GM23338 (cell line): ENCODE measurements around the gene PPME1. TPM values are rescaled to one million over a fixed set of nuclear protein-coding genes. Genes with fewer than 3 reads are reported as not detected.

Source experiments
- ATAC-seq: fragments of 200-7000 bp; cut with Tn5 transposase; 3 replicates; pipeline ENCODE4 v1.9.1; 2020
- DNase-seq: peaks from one replicate; pipeline ENCODE4 v3.0.0-alpha.2; 2015; ENCODE audit warnings: low spot score
- H2AFZ ChIP-seq: fragments of 200-600 bp; sonication (generic); 2 replicates; pipeline ENCODE4 v1.8.0; 2016; ENCODE audit warnings: antibody characterized with exemption, mild to moderate bottlenecking, moderate library complexity
- H3F3A ChIP-seq: fragments of 200-600 bp; sonication (generic); replicated peaks from 2 replicates; pipeline ENCODE4 v1.8.0; 2017; ENCODE audit warnings: antibody characterized with exemption, mixed run types, low read depth
- H3K27ac ChIP-seq: fragments of 200-600 bp; sonication (generic); 2 replicates; pipeline ENCODE4 v1.6.1; 2016; ENCODE audit warnings: low read depth
- H3K27me3 ChIP-seq: fragments of 200-600 bp; sonication (generic); 2 replicates; pipeline ENCODE4 v1.8.0; 2016; ENCODE audit warnings: mild to moderate bottlenecking, mixed run types, moderate library complexity; ENCODE audit not compliant: insufficient read depth
- H3K36me3 ChIP-seq: fragments of 200-600 bp; sonication (generic); 2 replicates; pipeline ENCODE4 v1.8.0; 2016; ENCODE audit warnings: mild to moderate bottlenecking; ENCODE audit not compliant: insufficient read depth
- H3K4me1 ChIP-seq: fragments of 200-600 bp; sonication (generic); 2 replicates; pipeline ENCODE4 v1.8.0; 2016; ENCODE audit warnings: mild to moderate bottlenecking, moderate library complexity; ENCODE audit not compliant: insufficient read depth
- H3K4me2 ChIP-seq: fragments of 200-600 bp; sonication (generic); 2 replicates; pipeline ENCODE4 v1.7.1; 2017; ENCODE audit warnings: mixed run types
- H3K4me3 ChIP-seq: fragments of 200-600 bp; sonication (generic); 2 replicates; pipeline ENCODE4 v1.6.1; 2016; ENCODE audit warnings: mixed run types
- H3K79me2 ChIP-seq: fragments of 200-600 bp; sonication (generic); replicated peaks from 2 replicates; pipeline ENCODE4 v1.8.0; 2017; ENCODE audit warnings: mild to moderate bottlenecking; ENCODE audit not compliant: insufficient read depth
- H3K9me2 ChIP-seq: fragments of 200-600 bp; sonication (generic); 2 replicates; pipeline ENCODE4 v1.8.0; 2017; ENCODE audit not compliant: insufficient read depth
- H4K20me1 ChIP-seq: fragments of 200-600 bp; sonication (generic); replicated peaks from 2 replicates; pipeline ENCODE4 v1.8.0; 2017; ENCODE audit warnings: mild to moderate bottlenecking; ENCODE audit not compliant: insufficient read depth
- H3K27ac Mint-ChIP-seq: 2 replicates; pipeline ENCODE4 v1.8.0; 2020; ENCODE audit warnings: inconsistent platforms, mild to moderate bottlenecking, moderate library complexity, mixed read lengths
- H3K27me3 Mint-ChIP-seq: 3 replicates; pipeline ENCODE4 v1.8.0; 2022; ENCODE audit warnings: low read depth, mild to moderate bottlenecking, moderate library complexity, mixed read lengths, inconsistent platforms; ENCODE audit not compliant: insufficient read depth, poor library complexity
- H3K36me3 Mint-ChIP-seq: 3 replicates; pipeline ENCODE4 v1.8.0; 2021; ENCODE audit warnings: low read depth, mild to moderate bottlenecking, inconsistent platforms, moderate library complexity, mixed read lengths
- H3K4me1 Mint-ChIP-seq: 3 replicates; pipeline ENCODE4 v1.8.0; 2020; ENCODE audit warnings: mild to moderate bottlenecking, inconsistent platforms, mixed read lengths
- H3K4me3 Mint-ChIP-seq: 3 replicates; pipeline ENCODE4 v1.8.0; 2021; ENCODE audit warnings: moderate library complexity, mild to moderate bottlenecking, inconsistent platforms, mixed read lengths
- H3K9me3 Mint-ChIP-seq: 3 replicates; pipeline ENCODE4 v1.8.0; 2020; ENCODE audit warnings: moderate library complexity, mild to moderate bottlenecking, inconsistent platforms, mixed read lengths
- CREB1 ChIP-seq: fragments of 250-450 bp; sonication (Bioruptor Pico); IDR thresholded peaks from 2 replicates; pipeline ENCODE4 v1.5.0; 2020; ENCODE audit warnings: low read depth, mild to moderate bottlenecking, moderate library complexity
- CTCF ChIP-seq, 2 experiments: fragments of 200-600 bp in 1 of 2; sonication (generic) in 1 of 2; conservative IDR thresholded peaks; 2 replicates each; pipeline versions ENCODE4 v1.5.1 to v1.6.1; 2016 to 2017; ENCODE audit warnings: antibody characterized with exemption in 2 of 2, low read depth in 2 of 2, mild to moderate bottlenecking in 2 of 2, moderate library complexity in 1 of 2
- EZH2 ChIP-seq: fragments of 200-600 bp; sonication (generic); IDR thresholded peaks from one replicate; pipeline ENCODE4 v1.8.0; 2017; ENCODE audit warnings: antibody characterized with exemption, mild to moderate bottlenecking, low read depth; ENCODE audit not compliant: unreplicated experiment
- EZH2phosphoT487 ChIP-seq: fragments of 200-600 bp; sonication (generic); IDR thresholded peaks from one replicate; pipeline ENCODE4 v1.8.1; 2018; ENCODE audit warnings: antibody characterized with exemption; ENCODE audit not compliant: unreplicated experiment
- JUNB ChIP-seq: IDR thresholded peaks from one replicate; pipeline ENCODE4 v1.6.1; 2016; ENCODE audit warnings: antibody characterized with exemption; ENCODE audit not compliant: unreplicated experiment
- NANOG ChIP-seq: IDR thresholded peaks from 2 replicates; pipeline ENCODE4 v1.6.1; 2016; ENCODE audit warnings: antibody characterized with exemption, borderline replicate concordance
- STAT1 ChIP-seq: IDR thresholded peaks from one replicate; pipeline ENCODE4 v1.6.1; 2016; ENCODE audit warnings: antibody characterized with exemption; ENCODE audit not compliant: unreplicated experiment
- ZNF114 ChIP-seq: fragments of 250-450 bp; sonication (Bioruptor Pico); IDR thresholded peaks from 2 replicates; pipeline ENCODE4 v1.5.0; 2020; ENCODE audit warnings: mild to moderate bottlenecking, moderate library complexity
- ZNF331 ChIP-seq: fragments of 250-450 bp; sonication (Bioruptor Pico); IDR thresholded peaks from 2 replicates; pipeline ENCODE4 v1.5.0; 2020; ENCODE audit warnings: low read depth, mild to moderate bottlenecking, moderate library complexity
- ZNF462 ChIP-seq: fragments of 250-450 bp; sonication (Bioruptor Pico); IDR thresholded peaks from 2 replicates; pipeline ENCODE4 v1.5.0; 2020; ENCODE audit warnings: mild to moderate bottlenecking, moderate library complexity
- polyA plus RNA-seq: library from polyadenylated mRNA; unstranded; fragments of >200 nt; fragmentation: Nextera tagmentation; extraction: Ambion mirVana; gene quantifications from 2 replicates; pipeline ENCODE4 v1.2.1, GENCODE V29; 2016
- total RNA-seq: library from RNA; depleted of rRNA; stranded (reverse); fragments of >200 nt; shearing (Covaris generic); gene quantifications from 2 replicates; pipeline ENCODE4 v1.2.3, GENCODE V29; 2014
- TF ChIP-seq, protein P1 (sequence below): IDR thresholded peaks from 2 replicates; pipeline ENCODE4 v1.6.1; 2016; ENCODE audit warnings: antibody characterized with exemption

PPME1 gene
- total and polyA plus RNA-seq, 2 experiments from 2014 or later, result 32.1 to 37.2 TPM

DNA sequence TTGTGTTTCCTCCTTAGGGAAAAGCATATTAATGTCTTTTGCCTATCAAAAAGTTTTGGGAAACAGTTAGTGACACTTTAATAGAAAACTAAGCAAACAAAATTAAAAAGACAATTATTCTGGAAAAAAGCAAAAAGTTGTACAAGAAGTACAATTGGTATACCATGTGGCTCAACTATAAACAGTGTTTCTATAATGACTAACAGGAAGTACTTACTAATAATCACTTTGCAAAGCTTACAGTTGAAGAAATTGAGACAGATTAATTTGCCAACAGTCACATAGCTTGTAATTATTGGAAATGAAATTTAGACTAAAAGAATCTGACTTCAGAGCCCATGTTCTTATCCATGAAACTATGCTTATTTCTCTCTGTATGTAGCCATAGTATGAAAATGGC, 24.7 kb downstream of the PPME1 start (continued):
- no peak for TF ChIP-seq CREB1 (CRISPR knock-in tag)
- TF ChIP-seq JUNB, result no peak
- TF ChIP-seq, protein P1, sequence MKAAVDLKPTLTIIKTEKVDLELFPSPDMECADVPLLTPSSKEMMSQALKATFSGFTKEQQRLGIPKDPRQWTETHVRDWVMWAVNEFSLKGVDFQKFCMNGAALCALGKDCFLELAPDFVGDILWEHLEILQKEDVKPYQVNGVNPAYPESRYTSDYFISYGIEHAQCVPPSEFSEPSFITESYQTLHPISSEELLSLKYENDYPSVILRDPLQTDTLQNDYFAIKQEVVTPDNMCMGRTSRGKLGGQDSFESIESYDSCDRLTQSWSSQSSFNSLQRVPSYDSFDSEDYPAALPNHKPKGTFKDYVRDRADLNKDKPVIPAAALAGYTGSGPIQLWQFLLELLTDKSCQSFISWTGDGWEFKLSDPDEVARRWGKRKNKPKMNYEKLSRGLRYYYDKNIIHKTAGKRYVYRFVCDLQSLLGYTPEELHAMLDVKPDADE, result no peak
- no peak for TF ChIP-seq CTCF (conservative IDR thresholded peaks at IDR 0.05; ENCODE audit: low read depth in 2 of 2)
- no peak for TF ChIP-seq EZH2phosphoT487
- no peak for TF ChIP-seq EZH2
- no peak for TF ChIP-seq ZNF331

DNA sequence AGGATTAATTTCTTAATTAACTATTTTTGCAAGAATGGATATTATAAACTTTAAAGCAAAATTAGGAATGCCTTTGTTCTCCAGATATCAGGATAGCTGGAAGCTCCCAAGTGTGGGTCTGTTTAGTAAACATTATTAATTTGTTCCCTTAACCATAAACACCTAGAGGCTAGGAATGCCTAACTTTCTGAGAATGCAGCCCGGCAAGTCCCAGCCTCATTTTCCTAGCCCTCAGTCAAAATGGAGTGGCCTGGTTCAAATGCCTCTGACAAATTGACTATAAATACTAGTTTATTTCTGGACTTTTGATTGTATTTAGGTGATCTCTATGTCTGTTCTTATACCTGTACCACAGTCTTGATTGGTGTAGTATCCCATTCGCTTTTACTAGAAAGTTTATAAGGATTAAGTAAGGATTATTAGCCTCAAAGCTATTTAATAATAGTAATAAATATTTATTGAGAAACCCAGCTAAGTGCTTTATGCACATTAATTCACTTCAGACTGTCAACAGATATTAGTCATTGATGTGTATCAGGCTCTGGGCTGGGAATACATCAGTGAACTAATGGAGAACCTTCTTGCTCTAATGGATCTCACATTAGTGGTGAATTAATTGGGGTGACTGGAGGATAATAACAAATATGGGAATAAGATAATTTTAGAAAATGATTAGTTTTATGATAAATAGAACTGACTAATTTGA, 25.8 kb downstream of the PPME1 start:
- H3K36me3 Mint-ChIP-seq, result peaks cover 16% of the 10 kb centered on the region
- Histone ChIP-seq H3K27ac (no peak overlapping the region), H3K36me3 (peaks cover 5% of the 10 kb centered on the region; the same call in 1 of the 2 replicates), H3K27me3 (no peaks in the 10 kb centered on the region), H3K4me3 (no peak overlapping the region), H3K4me1 (no peaks in the 10 kb centered on the region), H4K20me1 (0 out of 2 replicates have a peak, but pooled peaks cover 9% of the 10 kb centered on the region), H3K4me2 (no peak overlapping the region), H3K79me2 (peaks cover 35% of the 10 kb centered on the region; the same call in 1 of the 2 replicates), H2AFZ (no peak overlapping the region), H3K9me2 (no peaks in the 10 kb centered on the region), H3F3A (no peaks in the 10 kb centered on the region)
- no peak overlapping the region for H3K27ac Mint-ChIP-seq
- H3K4me3 Mint-ChIP-seq, result no peak overlapping the region
- H3K9me3 Mint-ChIP-seq, result 0 out of 3 replicates have a peak, but pooled peaks cover 5% of the 10 kb centered on the region
- DNase-seq, result no peak
- H3K27me3 Mint-ChIP-seq, result no peaks in the 10 kb centered on the region
- no peaks in the 10 kb centered on the region; the same call in 2 of the 3 replicates for H3K4me1 Mint-ChIP-seq
- ATAC-seq, result no peak
- TF ChIP-seq, protein P1, result no peak
- TF ChIP-seq JUNB, result no peak
- no peak for TF ChIP-seq ZNF462 (CRISPR knock-in tag)
- no peak for TF ChIP-seq STAT1
- no peak for TF ChIP-seq EZH2phosphoT487
- TF ChIP-seq ZNF114, result no peak
- no peak for TF ChIP-seq CREB1 (CRISPR knock-in tag)
- no peak for TF ChIP-seq NANOG
- TF ChIP-seq ZNF331, result no peak
